Amniotic epithelial cell (primary cell): ENCODE measurements around the gene DIAPH2.
A peak's percentile ranks its signal among the peaks of the same experiment; 100 is the strongest.
"Not testable (repeated sequence)": the region's sequence is repeated elsewhere in the genome, so short reads cannot be mapped to it uniquely, and the experiment has no call there.

Experiments used
- DNase-seq: peaks from one replicate; pipeline ENCODE4 v3.0.0-alpha.2; 2010; ENCODE audit warnings: low read depth

DIAPH2 gene

GRCh38 chrX:97389761-97390192 lies 705.1 kb downstream of the DIAPH2 start:
- peak; percentile 90 for DNase-seq

DNA sequence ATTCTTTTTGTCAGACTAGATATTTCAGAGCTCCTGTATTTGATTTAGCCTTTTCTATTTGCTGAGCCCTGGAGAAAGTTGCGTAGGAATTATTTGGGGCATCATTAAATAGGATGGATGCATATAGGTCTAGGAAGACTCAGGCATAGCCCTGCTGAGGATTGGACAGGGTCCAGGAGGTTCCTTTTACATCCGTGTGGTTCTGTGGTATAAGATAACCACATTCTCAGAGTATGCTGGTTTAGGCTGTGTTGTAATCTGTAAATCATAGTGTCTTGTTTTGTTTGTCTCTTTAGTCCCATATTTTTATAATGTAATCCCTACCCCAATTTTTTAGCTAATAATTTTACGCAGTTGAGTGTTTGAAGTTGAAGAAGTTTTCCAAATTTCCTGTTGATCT lies 712.7 kb downstream of the DIAPH2 start:
- peak; percentile 92 for DNase-seq

GRCh38 chrX:97398030-97398551 lies 713.4 kb downstream of the DIAPH2 start:
- DNase-seq = peak; percentile 88

GRCh38 chrX:97399400-97399799 lies 714.8 kb downstream of the DIAPH2 start:
- DNase-seq = peak; percentile 87

DNA sequence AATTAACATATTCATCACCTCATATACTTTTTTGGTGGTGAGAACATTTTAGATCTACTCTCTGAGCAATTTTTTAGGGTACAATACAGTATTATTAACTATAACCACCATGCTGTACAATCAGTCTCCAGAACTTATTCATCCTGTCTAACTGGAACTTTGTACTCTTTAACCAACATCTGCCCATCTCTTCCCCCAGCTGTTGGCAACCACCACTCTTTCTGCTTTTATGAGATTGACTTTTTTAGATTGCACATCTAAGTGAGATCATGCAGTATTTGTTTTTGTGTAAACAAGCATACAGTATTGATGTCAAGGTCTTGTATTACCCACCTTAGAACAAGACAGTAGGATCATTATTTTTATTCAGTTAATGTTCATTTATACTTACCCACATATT lies 715.9 kb downstream of the DIAPH2 start:
- peak; percentile 33 for DNase-seq

DNA sequence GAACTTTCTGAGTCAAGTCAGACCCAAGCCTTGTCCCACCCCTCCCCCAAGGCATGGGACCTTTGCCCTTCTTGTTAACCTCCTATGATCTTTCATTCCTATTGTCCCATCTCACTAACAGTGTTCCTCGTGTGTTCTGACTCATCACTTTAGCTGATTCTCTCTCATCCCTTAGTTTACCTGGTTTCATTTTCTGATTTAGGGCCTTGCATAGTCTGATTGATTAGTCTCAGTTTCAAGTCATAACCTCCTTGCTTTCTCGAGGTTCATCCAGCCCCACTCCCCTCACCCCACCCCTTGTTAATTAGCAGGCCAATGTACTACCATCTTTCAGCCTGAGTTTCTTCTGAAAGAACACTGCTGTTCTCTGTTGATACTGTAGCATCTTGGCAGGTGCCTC lies 716.5 kb downstream of the DIAPH2 start:
- no peak for DNase-seq

GRCh38 chrX:97401586-97402136 lies 717.0 kb downstream of the DIAPH2 start:
- DNase-seq = peak; percentile 63

GRCh38 chrX:97402333-97402732 lies 717.7 kb downstream of the DIAPH2 start:
- peak; percentile 80 for DNase-seq

GRCh38 chrX:97402903-97403302 lies 718.3 kb downstream of the DIAPH2 start:
- DNase-seq = no peak

GRCh38 chrX:97405031-97405660 lies 720.5 kb downstream of the DIAPH2 start:
- DNase-seq = peak; percentile 90

DNA sequence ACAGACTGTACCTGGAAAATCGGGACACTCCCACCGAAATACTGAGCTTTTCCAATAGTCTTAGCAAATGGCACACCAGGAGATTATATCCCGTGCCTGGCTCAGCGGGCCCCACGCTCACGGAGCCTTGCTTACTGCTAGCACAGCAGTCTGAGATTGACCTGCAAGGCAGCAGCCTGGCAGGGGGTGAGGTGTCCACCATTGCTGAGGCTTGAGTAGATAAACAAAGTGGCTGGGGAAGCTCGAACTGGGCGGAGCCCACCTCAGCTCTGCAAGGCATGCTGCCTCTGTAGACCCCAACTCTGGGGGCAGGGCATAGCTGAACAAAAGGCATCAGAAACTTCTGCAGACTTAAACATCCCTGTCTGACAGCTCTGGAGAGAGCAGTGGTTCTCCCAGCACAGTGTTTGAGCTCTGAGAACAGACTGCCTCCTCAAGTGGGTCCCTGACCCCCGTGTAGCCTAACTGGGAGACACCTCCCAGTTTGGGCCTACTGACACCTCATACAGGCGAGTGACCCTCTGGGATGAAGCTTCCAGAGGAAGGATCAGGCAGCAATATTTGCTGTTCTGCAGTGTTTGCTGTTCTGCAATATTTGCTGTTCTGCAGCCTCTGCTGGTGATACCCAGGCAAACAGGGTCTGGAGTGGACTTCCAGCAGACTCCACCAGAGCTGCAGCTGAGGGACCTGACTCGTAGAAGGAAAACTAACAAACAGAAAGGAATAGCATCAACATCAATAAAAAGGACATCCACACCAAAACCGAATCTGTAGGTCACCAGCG lies 725.2 kb downstream of the DIAPH2 start:
- not testable (repeated sequence) for DNase-seq

GRCh38 chrX:97416461-97416860 lies 731.8 kb downstream of the DIAPH2 start:
- DNase-seq = no peak

DNA sequence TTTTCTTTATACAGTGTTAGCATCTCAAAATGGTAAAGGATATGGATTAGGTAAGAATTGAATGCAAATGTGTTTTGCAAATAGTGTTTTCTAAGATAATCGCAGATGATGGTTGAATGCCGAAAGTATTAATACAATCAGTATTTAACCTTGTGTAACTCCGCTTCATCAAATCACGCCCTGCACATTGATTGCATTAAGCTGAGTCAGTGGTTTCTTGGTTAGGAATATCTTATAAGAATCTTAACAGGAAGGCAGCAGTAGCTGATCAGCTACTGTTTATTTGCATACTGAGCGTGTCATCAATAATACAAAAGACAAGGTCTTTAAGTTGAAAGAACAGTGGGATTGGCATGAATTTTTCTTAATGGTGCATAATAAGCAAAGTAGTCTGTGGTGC lies 744.5 kb downstream of the DIAPH2 start:
- DNase-seq = no peak

- DNase-seq = no peak
Measured at GRCh38 chrX:97431281-97431680, 746.6 kb downstream of the DIAPH2 start.

DNA sequence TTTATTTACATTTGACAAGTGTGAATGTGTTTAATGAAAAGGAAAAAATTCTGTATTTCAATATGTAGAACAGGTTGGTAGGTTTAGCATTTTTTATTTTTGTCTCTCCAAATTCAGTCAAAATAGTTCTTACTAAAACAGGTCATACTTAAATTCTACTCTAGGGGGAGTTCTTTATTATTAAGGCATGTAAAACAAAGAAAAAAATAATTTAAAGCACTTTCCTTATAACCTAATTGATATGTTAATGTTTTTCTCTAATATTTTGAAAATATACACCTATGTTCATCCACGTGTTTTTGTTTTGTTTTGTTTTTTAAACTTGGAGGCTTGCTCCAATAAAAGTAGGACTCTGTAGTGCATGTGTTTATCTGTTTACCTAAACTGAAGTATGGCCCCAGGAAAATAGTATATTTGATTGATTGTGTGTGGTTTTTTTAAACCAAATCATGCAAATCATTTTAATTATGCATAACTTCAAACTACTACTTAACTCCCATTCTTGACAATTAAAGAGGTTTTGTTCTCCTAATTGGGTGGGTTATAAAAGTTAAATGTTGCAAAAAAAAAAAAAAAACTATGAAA lies 761.7 kb downstream of the DIAPH2 start:
- no peak for DNase-seq

DNA sequence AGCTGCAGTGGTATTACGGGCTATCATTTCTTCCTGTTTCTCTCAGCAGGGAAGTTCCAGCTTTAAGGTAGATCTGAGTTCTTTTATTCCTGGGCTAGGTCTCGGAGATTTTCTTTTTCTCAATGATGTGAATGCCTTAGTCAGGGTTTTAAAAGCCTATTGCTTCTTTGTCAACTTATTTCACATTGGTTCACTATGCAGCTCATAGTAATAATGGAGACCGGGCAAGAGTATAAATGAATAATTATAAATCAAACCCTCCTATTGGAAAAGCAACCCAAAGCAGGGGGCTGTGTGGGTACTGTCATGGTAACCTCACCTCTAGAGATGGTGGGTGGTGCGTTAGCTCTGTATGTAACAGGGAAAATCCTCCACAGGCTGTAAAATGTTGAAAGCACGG lies 762.7 kb downstream of the DIAPH2 start:
- DNase-seq = no peak

- DNase-seq = no peak
Measured at GRCh38 chrX:97452283-97452682, 767.6 kb downstream of the DIAPH2 start.

- no peak for DNase-seq
Measured at GRCh38 chrX:97461763-97462162, 777.1 kb downstream of the DIAPH2 start.

DNA sequence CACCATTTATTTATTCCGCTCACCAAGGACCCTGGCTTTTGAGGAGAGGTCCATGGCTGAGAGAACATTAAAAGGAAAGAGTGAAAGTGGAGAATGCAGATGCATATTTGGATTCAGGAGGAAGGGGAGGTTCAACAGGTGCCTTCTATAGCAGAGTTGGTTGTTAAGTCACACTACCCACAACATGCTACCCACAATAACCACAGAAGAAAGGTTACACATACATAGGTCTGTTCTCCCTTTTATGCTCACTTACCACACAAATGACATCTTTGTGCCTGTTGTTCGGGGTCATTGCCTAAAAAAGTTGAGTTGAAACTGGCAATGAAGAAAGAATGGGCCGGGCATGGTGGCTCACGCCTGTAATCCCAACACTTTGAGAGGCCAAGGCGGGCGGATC lies 786.4 kb downstream of the DIAPH2 start:
- DNase-seq = no peak

DNA sequence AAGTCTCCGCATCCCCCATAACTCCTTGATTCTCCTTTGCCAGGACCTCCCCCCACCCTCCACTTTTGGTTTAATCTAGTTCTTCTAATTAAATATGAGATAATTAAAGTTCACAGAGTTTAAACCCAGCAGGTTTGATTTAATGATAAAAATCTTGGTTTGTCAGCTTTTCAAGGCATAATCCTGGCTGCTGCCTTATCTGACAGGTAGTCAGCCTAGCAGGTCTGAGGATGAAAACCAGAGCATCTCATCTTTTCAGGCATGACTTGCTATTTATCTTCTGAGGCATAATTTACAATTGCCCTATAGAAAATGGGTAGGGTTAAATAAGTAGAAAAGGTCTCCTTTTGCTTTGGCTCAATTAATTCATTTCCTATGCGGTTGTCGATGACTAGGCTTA lies 790.3 kb downstream of the DIAPH2 start:
- no peak for DNase-seq

DNA sequence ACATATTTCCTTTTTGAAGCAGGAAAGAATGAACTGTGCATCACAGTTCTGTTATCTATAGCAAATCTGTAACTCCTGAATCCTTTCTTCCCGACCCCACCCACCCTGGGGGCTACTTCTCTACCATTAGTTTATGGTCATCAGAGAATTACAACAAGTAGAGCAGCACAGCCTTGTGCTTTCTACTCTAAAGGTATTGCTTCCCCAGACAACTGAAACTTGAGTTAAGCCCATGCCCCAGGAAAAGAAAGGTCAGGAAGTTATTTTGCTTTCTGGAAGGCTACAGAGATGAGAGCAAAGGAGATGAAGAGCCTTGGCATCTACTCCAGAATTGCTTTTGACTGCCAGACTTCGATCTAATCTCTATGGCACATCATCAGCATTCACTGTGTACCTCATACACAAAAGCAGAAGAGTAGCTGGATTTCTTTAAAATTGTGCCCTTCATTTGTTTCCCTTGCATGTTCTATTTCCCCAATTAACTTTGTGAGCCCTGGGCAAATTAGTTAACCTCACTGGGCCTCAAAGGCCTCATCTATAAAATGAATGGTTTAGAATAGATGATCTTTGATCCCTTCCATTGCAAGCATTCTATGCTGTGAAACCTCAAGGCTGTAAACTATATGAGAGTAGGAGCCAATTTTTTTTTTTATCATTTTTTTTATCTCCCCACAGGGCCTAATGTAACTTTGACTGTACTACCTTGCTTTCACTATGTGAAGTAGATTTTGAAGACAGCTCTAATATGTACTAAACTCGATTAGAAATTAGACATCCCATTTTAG lies 794.7 kb downstream of the DIAPH2 start:
- DNase-seq = no peak

GRCh38 chrX:97481228-97481627 lies 796.6 kb downstream of the DIAPH2 start:
- DNase-seq = no peak
